GM12878 (cell line): Measurements from ENCODE around the gene MCF2L2. TPM values are rescaled to one million over a fixed set of nuclear protein-coding genes. Genes with fewer than 3 reads are reported as not detected.

Experiments used
- ATAC-seq: fragments of 200-7000 bp; cut with Tn5 transposase; 3 replicates; pipeline ENCODE4 v1.9.1; 2020; ENCODE audit warnings: mild to moderate bottlenecking, moderate library complexity
- BruUV-seq: library from RNA; stranded (reverse); fragments of 400-500 nt; replicated peaks from 2 replicates; lab custom pipeline; 2021; lab: Mats Ljungman, UMichigan
- CTCF ChIA-PET: fragments of 300-600 bp; sonication (Branson Sonifier 250); formaldehyde crosslinking; extraction: SDS; loops from one replicate; lab custom pipeline; 2021; ENCODE audit warnings: inconsistent platforms; lab: Yijun Ruan, JAX
- POLR2A ChIA-PET: fragments of 350-600 bp; formaldehyde crosslinking; extraction: SDS; loops from one replicate; lab custom pipeline; 2021; ENCODE audit warnings: inconsistent platforms; lab: Charles Lee
- RAD21 ChIA-PET: fragments of 300-600 bp; sonication (Branson Sonifier 250); formaldehyde crosslinking; loops from one replicate; lab custom pipeline; 2023; ENCODE audit warnings: antibody characterized with exemption; ENCODE audit not compliant: unreplicated experiment; lab: Charles Lee
- SMC1A ChIA-PET: fragments of 300-600 bp; sonication (Branson Sonifier 250); formaldehyde crosslinking; loops from one replicate; lab custom pipeline; 2023; ENCODE audit not compliant: unreplicated experiment, uncharacterized antibody; lab: Charles Lee
- DNase-seq: peaks from one replicate; pipeline ENCODE4 v3.0.0-alpha.2; 2011; ENCODE audit warnings: low read depth, low spot score
- FAIRE-seq: peaks from 3 replicates; lab custom pipeline; 2011; peaks lifted over from hg19 to GRCh38; lab: Jason Lieb, UNC
- H2AFZ ChIP-seq: 2 replicates; pipeline ENCODE4 v1.6.0; 2011; ENCODE audit warnings: low read depth, low read length, control low read depth; ENCODE audit not compliant: control insufficient read depth
- H3K27ac ChIP-seq: 2 replicates; pipeline ENCODE4 v1.5.1; 2011; ENCODE audit warnings: control low read depth; ENCODE audit not compliant: control insufficient read depth, insufficient read depth
- H3K27me3 ChIP-seq, 2 experiments: replicated peaks in 1 of 2; 2 replicates each; pipeline versions ENCODE4 v1.6.0 to v1.6.1; 2011; ENCODE audit warnings: low read length in 1 of 2; ENCODE audit not compliant: control insufficient read depth in 2 of 2, insufficient read depth in 2 of 2
- H3K36me3 ChIP-seq, 2 experiments: 2 replicates each; pipeline ENCODE4 v1.5.1; 2011; ENCODE audit warnings: low read length in 1 of 2; ENCODE audit not compliant: control insufficient read depth in 2 of 2, insufficient read depth in 2 of 2
- H3K4me1 ChIP-seq: 2 replicates; pipeline ENCODE4 v1.6.1; 2011; ENCODE audit warnings: mild to moderate bottlenecking, low read length, moderate library complexity, mixed read lengths; ENCODE audit not compliant: control insufficient read depth, insufficient read depth
- H3K4me2 ChIP-seq: 2 replicates; pipeline ENCODE4 v1.6.0; 2011; ENCODE audit warnings: control low read depth; ENCODE audit not compliant: control insufficient read depth, insufficient read depth
- H3K4me3 ChIP-seq: fragments of 200-600 bp; sonication (generic); 2 replicates; pipeline ENCODE4 v1.5.1; 2016
- H3K79me2 ChIP-seq: 2 replicates; pipeline ENCODE4 v1.6.0; 2011; ENCODE audit warnings: low read length; ENCODE audit not compliant: control insufficient read depth, insufficient read depth
- H3K9ac ChIP-seq: 2 replicates; pipeline ENCODE4 v1.8.0; 2011; ENCODE audit warnings: low read length, control low read depth, mixed read lengths; ENCODE audit not compliant: control insufficient read depth, insufficient read depth
- H3K9me3 ChIP-seq: replicated peaks from 3 replicates; pipeline ENCODE4 v1.5.1; 2011; ENCODE audit warnings: mild to moderate bottlenecking, low read length; ENCODE audit not compliant: control insufficient read depth, insufficient read depth
- H4K20me1 ChIP-seq: 2 replicates; pipeline ENCODE4 v1.6.0; 2011; ENCODE audit not compliant: control insufficient read depth, insufficient read depth
- ATF3 ChIP-seq: IDR thresholded peaks from 2 replicates; pipeline ENCODE4 v1.6.1; 2011; ENCODE audit warnings: low read depth, mild to moderate bottlenecking, low read length, moderate library complexity, borderline replicate concordance; ENCODE audit errors: extremely low read depth
- BMI1 ChIP-seq: fragments of 450-650 bp; IDR thresholded peaks from 2 replicates; pipeline ENCODE4 v1.6.1; 2016; ENCODE audit warnings: mild to moderate bottlenecking, moderate library complexity, borderline replicate concordance
- CEBPB ChIP-seq, 2 experiments: fragments of 150-350 bp in 1 of 2; IDR thresholded peaks; 2 replicates each; pipeline ENCODE4 v1.6.1; 2012 to 2014; ENCODE audit warnings: low read depth in 2 of 2, low read length in 2 of 2, borderline replicate concordance in 1 of 2, inconsistent platforms in 1 of 2
- CHD1 ChIP-seq: IDR thresholded peaks from 2 replicates; pipeline ENCODE4 v1.6.1; 2012; ENCODE audit warnings: low read depth, low read length, improper control_type of control experiment
- CHD2 ChIP-seq: IDR thresholded peaks from 2 replicates; pipeline ENCODE4 v1.6.1; 2011; ENCODE audit warnings: low read depth, low read length, improper control_type of control experiment, borderline replicate concordance
- EGR1 ChIP-seq, 2 experiments: IDR thresholded peaks; 1 replicate in 1 of 2; 2 replicates in 1 of 2; pipeline ENCODE4 v1.6.1; 2011 to 2012; ENCODE audit warnings: low read depth in 2 of 2, low read length in 2 of 2, borderline replicate concordance in 1 of 2, mild to moderate bottlenecking in 1 of 2, moderate library complexity in 1 of 2
- GABPA ChIP-seq: IDR thresholded peaks from 2 replicates; pipeline ENCODE4 v1.6.1; 2014; ENCODE audit warnings: antibody characterized with exemption, low read depth, mild to moderate bottlenecking, inconsistent platforms
- HCFC1 ChIP-seq: fragments of 150-350 bp; IDR thresholded peaks from 2 replicates; pipeline ENCODE4 v1.6.1; 2014; ENCODE audit warnings: low read length
- IKZF1 ChIP-seq: fragments of 450-650 bp; conservative IDR thresholded peaks from 2 replicates; pipeline ENCODE4 v1.6.1; 2017; ENCODE audit warnings: antibody characterized with exemption, mild to moderate bottlenecking
- MXI1 ChIP-seq: fragments of 150-350 bp; IDR thresholded peaks from 2 replicates; pipeline ENCODE4 v1.6.1; 2011; ENCODE audit warnings: low read depth, mild to moderate bottlenecking, inconsistent platforms, low read length, improper control_type of control experiment
- NFXL1 ChIP-seq: fragments of 450-650 bp; IDR thresholded peaks from 2 replicates; pipeline ENCODE4 v1.6.1; 2017; ENCODE audit warnings: antibody characterized with exemption, mild to moderate bottlenecking, borderline replicate concordance
- SIX5 ChIP-seq: IDR thresholded peaks from 2 replicates; pipeline ENCODE4 v1.6.1; 2011; ENCODE audit warnings: mild to moderate bottlenecking, low read depth, low read length, moderate library complexity; ENCODE audit not compliant: severe bottlenecking
- SMARCA5 ChIP-seq: fragments of 450-650 bp; IDR thresholded peaks from 2 replicates; pipeline ENCODE4 v1.6.1; 2017; ENCODE audit warnings: mild to moderate bottlenecking
- SMC3 ChIP-seq: IDR thresholded peaks from 2 replicates; pipeline ENCODE4 v1.6.1; 2011; ENCODE audit warnings: low read length, improper control_type of control experiment, borderline replicate concordance
- SREBF2 ChIP-seq: IDR thresholded peaks from 2 replicates; pipeline ENCODE4 v1.6.1; 2012; ENCODE audit warnings: mild to moderate bottlenecking, low read length
- STAT3 ChIP-seq: IDR thresholded peaks from 2 replicates; pipeline ENCODE4 v1.6.1; 2011; ENCODE audit warnings: low read depth, low read length, improper control_type of control experiment
- TARDBP ChIP-seq: IDR thresholded peaks from 2 replicates; pipeline ENCODE4 v1.6.1; 2016; ENCODE audit warnings: borderline replicate concordance
- TCF7 ChIP-seq: IDR thresholded peaks from 2 replicates; pipeline ENCODE4 v1.6.1; 2014; ENCODE audit warnings: antibody characterized with exemption, borderline replicate concordance
- WGBS: methylation state at CpG from one replicate; pipeline ENCODE4 v1.1.6; 2016; ENCODE audit warnings: low lambda C conversion rate; ENCODE audit not compliant: insufficient replicate concordance, insufficient coverage; ENCODE audit errors: missing lambda C conversion rate; 5-methylcytosine and 5-hydroxymethylcytosine counted together
- in situ Hi-C: fragments of 300-500 bp; cut with MboI; formaldehyde crosslinking; loops from 9 replicates; pipeline ENCODE4 v1.14.3; 2018; ENCODE audit warnings: mixed read lengths
- intact Hi-C: fragments of 100-400 bp; cut with micrococcal nuclease; formaldehyde crosslinking; loops from one replicate; pipeline ENCODE4 v1.14.2; 2022; ENCODE audit not compliant: unreplicated experiment
- polyA plus RNA-seq, 11 experiments: library from polyadenylated mRNA; depleted of rRNA in 4 of 11; unstranded in 6 of 11; stranded (reverse) in 5 of 11; fragments of >200 nt; fragmentation: Nextera tagmentation in 4 of 11; fragmentation: Illumina TruSeq in 1 of 11; extraction: Ambion mirVana in 4 of 11; extraction: Trizol in 1 of 11; gene quantifications; 1 replicate in 1 of 11; 2 replicates in 10 of 11; pipeline versions ENCODE4 v1.2.1 to v1.2.3, GENCODE V29; 2011 to 2016; ENCODE audit warnings: inconsistent platforms in 2 of 11, missing spikeins in 2 of 11, low read depth in 1 of 11
- total RNA-seq, 4 experiments: library from RNA; depleted of rRNA in 3 of 4; stranded (reverse); fragments of >200 nt in 3 of 4; fragmentation: Illumina TruSeq in 1 of 4; extraction: Trizol in 1 of 4; gene quantifications; 2 replicates each; pipeline versions ENCODE4 v1.2.1 to v1.2.3, GENCODE V29; 2013 to 2021
- TF ChIP-seq, protein P1 (sequence below): fragments of 450-650 bp; IDR thresholded peaks from 2 replicates; pipeline ENCODE4 v1.6.1; 2016; ENCODE audit warnings: mild to moderate bottlenecking, moderate library complexity, borderline replicate concordance

The MCF2L2 gene
- total and polyA plus RNA-seq, 10 of the 15 experiments (the other 5 are each of a cell fraction or from before 2014, with no cell fraction given), result 0.37 to 2.8 (median 1.4) TPM

DNA sequence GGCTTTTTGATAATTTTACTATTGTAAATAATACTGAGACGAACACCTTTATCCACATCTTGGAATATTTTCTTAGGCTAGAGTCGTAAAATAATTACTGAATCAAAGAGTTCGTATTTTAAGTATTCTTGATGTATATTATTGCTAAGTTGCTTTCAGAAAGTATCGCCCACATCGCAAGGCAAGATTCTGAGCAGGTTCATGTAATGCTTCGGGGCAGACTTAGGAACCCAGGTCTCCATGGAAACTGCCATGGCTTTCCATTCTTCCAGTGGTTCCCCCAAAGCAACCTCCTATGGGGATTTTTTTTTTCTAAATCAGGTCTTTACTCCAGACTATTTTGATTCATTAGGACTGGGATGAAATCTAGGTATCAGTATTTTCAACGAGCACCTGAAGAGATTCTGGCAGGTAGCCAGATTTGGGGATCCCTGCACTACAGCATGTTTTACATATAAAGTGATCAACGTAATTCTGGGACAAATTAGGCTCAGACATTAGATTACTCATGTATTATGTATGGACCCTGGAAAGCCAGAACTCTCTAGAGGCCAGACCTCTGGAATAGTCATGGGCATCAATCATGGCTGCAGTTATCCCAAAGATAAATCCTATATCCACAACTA, 88.8 kb downstream of the MCF2L2 start:
- WGBS, result 47% methylated on average over 8 of the region's 8 CpGs
- no peak for TF ChIP-seq SIX5
- TF ChIP-seq STAT3, result no peak
- no peak for TF ChIP-seq SMARCA5
- TF ChIP-seq, protein P1, sequence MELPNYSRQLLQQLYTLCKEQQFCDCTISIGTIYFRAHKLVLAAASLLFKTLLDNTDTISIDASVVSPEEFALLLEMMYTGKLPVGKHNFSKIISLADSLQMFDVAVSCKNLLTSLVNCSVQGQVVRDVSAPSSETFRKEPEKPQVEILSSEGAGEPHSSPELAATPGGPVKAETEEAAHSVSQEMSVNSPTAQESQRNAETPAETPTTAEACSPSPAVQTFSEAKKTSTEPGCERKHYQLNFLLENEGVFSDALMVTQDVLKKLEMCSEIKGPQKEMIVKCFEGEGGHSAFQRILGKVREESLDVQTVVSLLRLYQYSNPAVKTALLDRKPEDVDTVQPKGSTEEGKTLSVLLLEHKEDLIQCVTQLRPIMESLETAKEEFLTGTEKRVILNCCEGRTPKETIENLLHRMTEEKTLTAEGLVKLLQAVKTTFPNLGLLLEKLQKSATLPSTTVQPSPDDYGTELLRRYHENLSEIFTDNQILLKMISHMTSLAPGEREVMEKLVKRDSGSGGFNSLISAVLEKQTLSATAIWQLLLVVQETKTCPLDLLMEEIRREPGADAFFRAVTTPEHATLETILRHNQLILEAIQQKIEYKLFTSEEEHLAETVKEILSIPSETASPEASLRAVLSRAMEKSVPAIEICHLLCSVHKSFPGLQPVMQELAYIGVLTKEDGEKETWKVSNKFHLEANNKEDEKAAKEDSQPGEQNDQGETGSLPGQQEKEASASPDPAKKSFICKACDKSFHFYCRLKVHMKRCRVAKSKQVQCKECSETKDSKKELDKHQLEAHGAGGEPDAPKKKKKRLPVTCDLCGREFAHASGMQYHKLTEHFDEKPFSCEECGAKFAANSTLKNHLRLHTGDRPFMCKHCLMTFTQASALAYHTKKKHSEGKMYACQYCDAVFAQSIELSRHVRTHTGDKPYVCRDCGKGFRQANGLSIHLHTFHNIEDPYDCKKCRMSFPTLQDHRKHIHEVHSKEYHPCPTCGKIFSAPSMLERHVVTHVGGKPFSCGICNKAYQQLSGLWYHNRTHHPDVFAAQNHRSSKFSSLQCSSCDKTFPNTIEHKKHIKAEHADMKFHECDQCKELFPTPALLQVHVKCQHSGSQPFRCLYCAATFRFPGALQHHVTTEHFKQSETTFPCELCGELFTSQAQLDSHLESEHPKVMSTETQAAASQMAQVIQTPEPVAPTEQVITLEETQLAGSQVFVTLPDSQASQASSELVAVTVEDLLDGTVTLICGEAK, result no peak
- no peak for TF ChIP-seq NFXL1
- TF ChIP-seq CEBPB (IDR thresholded peaks at IDR 0.05; ENCODE audit: borderline replicate concordance in 1 of 2, low read depth in 2 of 2, low read length in 2 of 2), result no peak
- TF ChIP-seq CHD2, result no peak
- TF ChIP-seq BMI1, result no peak
- TF ChIP-seq EGR1 (IDR thresholded peaks at IDR 0.05; ENCODE audit: borderline replicate concordance in 1 of 2, low read depth in 2 of 2, low read length in 2 of 2), result no peak
- no peak for TF ChIP-seq IKZF1
- TF ChIP-seq CHD1, result no peak
- TF ChIP-seq TARDBP, result no peak
- no peak for TF ChIP-seq GABPA
- no peak for TF ChIP-seq MXI1
- no peak for TF ChIP-seq HCFC1
- no peak for TF ChIP-seq TCF7
- no peak for TF ChIP-seq ATF3
- no peak for TF ChIP-seq SREBF2
- TF ChIP-seq SMC3, result no peak
- ATAC-seq (no peak), DNase-seq (no peak), FAIRE-seq (no peak)
- H3K4me1 ChIP-seq, result no peaks in the 10 kb centered on the region
- no peak overlapping the region for H3K4me2 ChIP-seq
- intact Hi-C loops, result no loop called here
- no peak overlapping the region for H2AFZ ChIP-seq
- CTCF ChIA-PET, result no interaction called here
- no peaks in the 10 kb centered on the region for H3K36me3 ChIP-seq
- SMC1A ChIA-PET, result no interaction called here
- H4K20me1 ChIP-seq, result no peaks in the 10 kb centered on the region
- in situ Hi-C loops, result no loop called here
- H3K4me3 ChIP-seq, result no peak overlapping the region
- RAD21 ChIA-PET, result no interaction called here
- no peak overlapping the region for H3K27ac ChIP-seq
- no TSS peak for BruUV-seq
- POLR2A ChIA-PET, result no interaction called here
- H3K9ac ChIP-seq, result no peak overlapping the region
- H3K79me2 ChIP-seq, result no peaks in the 10 kb centered on the region
- H3K27me3 ChIP-seq, result no peaks in the 10 kb centered on the region
- H3K9me3 ChIP-seq, result no peaks in the 10 kb centered on the region
